Measurements from ENCODE around the gene CFAP97D2. TPM values are rescaled to one million over a fixed set of nuclear protein-coding genes. Genes with fewer than 3 reads are reported as not detected.

Gene CFAP97D2
- total RNA-seq, 2 experiments from 2014 or later = 0.47 to 0.52 TPM

DNA sequence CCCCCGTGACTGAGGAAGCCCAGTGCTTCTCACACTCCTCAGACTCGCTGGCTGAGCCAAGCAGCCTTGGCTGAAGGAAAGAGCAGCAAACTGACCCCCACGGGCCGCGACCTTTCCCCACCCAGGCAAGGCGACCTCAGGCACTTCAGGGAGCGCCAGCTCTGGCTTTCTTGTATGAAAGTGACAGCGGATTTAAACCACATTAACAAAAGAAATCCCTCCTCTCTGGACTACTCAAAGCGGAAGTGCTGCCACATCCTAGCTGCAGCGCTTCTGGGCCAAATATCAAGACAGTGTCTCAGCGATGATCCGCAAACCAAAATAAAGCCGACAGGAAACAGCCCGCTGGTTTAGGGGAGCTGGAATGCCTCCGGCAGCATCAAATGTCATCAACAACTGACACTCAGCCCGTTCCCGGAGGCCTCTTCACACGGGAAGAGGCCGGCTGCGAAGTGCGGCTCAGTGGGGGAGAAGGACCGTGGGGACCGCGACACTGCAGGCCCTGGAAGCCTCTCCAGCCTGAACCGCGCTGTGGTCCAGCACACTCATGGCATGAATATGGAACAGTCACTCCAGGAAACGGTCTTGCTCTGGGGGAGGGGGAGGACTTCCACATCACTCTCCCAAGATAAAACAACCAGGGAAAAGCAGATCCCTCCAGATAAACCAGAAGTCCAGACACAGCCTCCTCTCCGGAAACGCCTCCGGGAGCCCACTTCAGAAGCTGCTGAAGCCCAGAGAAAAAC is 48.0 kb upstream of the CFAP97D2 start:
- H3K36me3 ChIP-seq (ENCODE audit: insufficient read depth, low read length) = peaks cover 21% of the 10 kb centered on the region
- peak overlapping the region; percentile 99 for H3K4me3 Mint-ChIP-seq
- H3K9me3 ChIP-seq (ENCODE audit: control insufficient read depth in 1 of 2, insufficient read depth in 1 of 2, low read length in 2 of 2) = no peaks in the 10 kb centered on the region
- peaks cover 70% of the 10 kb centered on the region for H3K4me1 Mint-ChIP-seq (ENCODE audit: low read depth)
- TF ChIP-seq, protein P1, sequence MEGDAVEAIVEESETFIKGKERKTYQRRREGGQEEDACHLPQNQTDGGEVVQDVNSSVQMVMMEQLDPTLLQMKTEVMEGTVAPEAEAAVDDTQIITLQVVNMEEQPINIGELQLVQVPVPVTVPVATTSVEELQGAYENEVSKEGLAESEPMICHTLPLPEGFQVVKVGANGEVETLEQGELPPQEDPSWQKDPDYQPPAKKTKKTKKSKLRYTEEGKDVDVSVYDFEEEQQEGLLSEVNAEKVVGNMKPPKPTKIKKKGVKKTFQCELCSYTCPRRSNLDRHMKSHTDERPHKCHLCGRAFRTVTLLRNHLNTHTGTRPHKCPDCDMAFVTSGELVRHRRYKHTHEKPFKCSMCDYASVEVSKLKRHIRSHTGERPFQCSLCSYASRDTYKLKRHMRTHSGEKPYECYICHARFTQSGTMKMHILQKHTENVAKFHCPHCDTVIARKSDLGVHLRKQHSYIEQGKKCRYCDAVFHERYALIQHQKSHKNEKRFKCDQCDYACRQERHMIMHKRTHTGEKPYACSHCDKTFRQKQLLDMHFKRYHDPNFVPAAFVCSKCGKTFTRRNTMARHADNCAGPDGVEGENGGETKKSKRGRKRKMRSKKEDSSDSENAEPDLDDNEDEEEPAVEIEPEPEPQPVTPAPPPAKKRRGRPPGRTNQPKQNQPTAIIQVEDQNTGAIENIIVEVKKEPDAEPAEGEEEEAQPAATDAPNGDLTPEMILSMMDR (IDR thresholded peaks at IDR 0.05) = no peak
- peak overlapping the region; percentile 99 for H3K27ac Mint-ChIP-seq
- peaks cover 59% of the 10 kb centered on the region for H3K36me3 Mint-ChIP-seq (ENCODE audit: low read depth)
- intact Hi-C loops (cut with DNase I, micrococcal nuclease) = loop anchor here (1.0 to 2.0 kb wide), 2 partner anchors 12 to 96 kb away; no protein-coding TSS in a partner anchor
- ChIA-PET POLR2A (interaction anchor here (0.7 to 7.5 kb wide), 21 partner anchors 10 to 150 kb away, joined by 3 to 138 read pairs (median 5); partner anchors contain the start of gene UPF3A), CTCF (interaction anchor here (1.0 to 3.0 kb wide), 3 partner anchors 9 to 95 kb away, joined by 3 to 15 read pairs (median 3); no protein-coding TSS in a partner anchor)
- H3K27me3 Mint-ChIP-seq = no peaks in the 10 kb centered on the region
- ATAC-seq (ENCODE audit: poor library complexity) (peak; percentile 50), DNase-seq (peak; percentile 55 to 86 (median 68))
- H3K4me1 ChIP-seq (ENCODE audit: insufficient read depth, low read length) = peaks cover 66% of the 10 kb centered on the region
- H3K4me3 ChIP-seq (ENCODE audit: low read length) = peak overlapping the region; percentile 100
- no peaks in the 10 kb centered on the region for H3K9me3 Mint-ChIP-seq
- peak overlapping the region; percentile 80 to 85 for H3K27ac ChIP-seq (ENCODE audit: low read depth in 1 of 2, low read length in 2 of 2)
- H3K27me3 ChIP-seq (ENCODE audit: control insufficient read depth in 1 of 2, insufficient read depth in 2 of 2, low read length in 2 of 2) = no peaks in the 10 kb centered on the region

DNA sequence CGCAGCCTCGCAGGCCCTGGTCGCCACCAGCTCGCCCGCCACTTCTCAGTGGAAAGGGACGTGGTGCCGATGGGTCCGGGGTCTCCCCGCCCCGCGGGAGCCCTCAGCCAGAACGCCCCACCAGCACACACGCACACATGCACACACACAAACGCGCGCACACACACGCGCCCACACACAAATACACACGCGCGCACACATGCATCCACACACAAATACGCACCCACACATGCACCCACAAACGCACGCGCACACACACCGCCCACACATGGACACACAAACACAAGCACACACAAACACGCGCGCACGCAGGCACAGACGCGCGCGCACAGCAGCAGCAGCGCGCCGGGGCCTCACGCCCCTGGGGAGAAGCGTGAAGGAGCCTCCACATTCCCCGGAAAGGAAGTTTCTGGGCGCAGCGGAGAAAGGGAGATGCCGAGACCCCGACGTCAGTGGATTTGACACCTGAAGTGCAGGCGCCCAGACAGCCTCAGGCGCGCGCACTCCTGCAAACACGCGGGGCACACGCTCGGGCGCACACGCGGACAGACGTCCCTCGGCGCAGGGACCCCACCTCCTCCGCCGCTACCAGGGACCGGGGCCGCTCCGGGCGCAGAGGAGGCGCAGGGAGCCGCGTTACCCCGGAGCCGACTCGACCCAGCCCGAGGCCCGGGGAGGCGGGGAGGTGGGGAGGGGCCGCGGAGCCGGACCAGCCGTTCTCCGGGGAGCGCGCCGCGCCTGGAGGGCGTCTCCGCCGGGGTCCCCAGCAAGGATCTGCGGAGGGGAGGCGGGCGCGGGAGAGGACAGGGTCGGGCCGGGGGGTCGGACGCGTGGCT is 47.3 kb upstream of the CFAP97D2 start:
- peak; percentile 4 for ATAC-seq (ENCODE audit: poor library complexity)
- TF ChIP-seq, protein P1 (IDR thresholded peaks at IDR 0.05) = no peak
- POLR2A ChIA-PET = interaction anchor here (0.7 to 7.5 kb wide), 19 partner anchors 9 to 116 kb away, joined by 3 to 138 read pairs (median 6); no protein-coding TSS in a partner anchor
- intact Hi-C loops (cut with DNase I, micrococcal nuclease) = loop anchor here (1.0 to 2.0 kb wide), 2 partner anchors 12 to 95 kb away; no protein-coding TSS in a partner anchor
- Histone ChIP-seq H3K9me3 (ENCODE audit: control insufficient read depth in 1 of 2, insufficient read depth in 1 of 2, low read length in 2 of 2) (no peaks in the 10 kb centered on the region), H3K27ac (ENCODE audit: low read depth in 1 of 2, low read length in 2 of 2) (peak overlapping the region; percentile 80 to 85), H3K36me3 (ENCODE audit: insufficient read depth, low read length) (peaks cover 19% of the 10 kb centered on the region), H3K27me3 (ENCODE audit: control insufficient read depth in 1 of 2, insufficient read depth in 2 of 2, low read length in 2 of 2) (no peaks in the 10 kb centered on the region), H3K4me3 (ENCODE audit: low read length) (peak overlapping the region; percentile 100), H3K4me1 (ENCODE audit: insufficient read depth, low read length) (peaks cover 58% of the 10 kb centered on the region)
- H3K9me3 Mint-ChIP-seq = no peaks in the 10 kb centered on the region
- H3K27ac Mint-ChIP-seq = peak overlapping the region; percentile 99
- H3K4me3 Mint-ChIP-seq = peak overlapping the region; percentile 99
- peak in 9 of 14 experiments; percentile 26 to 70 (median 51) for DNase-seq
- CTCF ChIA-PET = interaction anchor here (1.0 to 3.0 kb wide), 2 partner anchors 9 to 21 kb away, joined by 3 to 15 read pairs; no protein-coding TSS in a partner anchor
- peaks cover 66% of the 10 kb centered on the region for H3K4me1 Mint-ChIP-seq (ENCODE audit: low read depth)
- peaks cover 52% of the 10 kb centered on the region for H3K36me3 Mint-ChIP-seq (ENCODE audit: low read depth)
- H3K27me3 Mint-ChIP-seq = no peaks in the 10 kb centered on the region

All from CD4-positive, alpha-beta T cell (primary cell).